ENCODE measurements around the gene SNTA1. TPM values are rescaled to one million over a fixed set of nuclear protein-coding genes. Genes with fewer than 3 reads are reported as not detected.
A peak's percentile ranks its signal among the peaks of the same experiment; 100 is the strongest.
"Not testable (repeated sequence)": the region's sequence is repeated elsewhere in the genome, so short reads cannot be mapped to it uniquely, and the experiment has no call there.

SNTA1 gene
- total and polyA plus RNA-seq, 9 of the 15 experiments (the other 6 are each of a cell fraction or from before 2014, with no cell fraction given): 1.2 to 40.8 (median 20.3) TPM

GRCh38 chr20:33431797-33432381 lies 11.7 kb downstream of the SNTA1 start:
- Histone ChIP-seq H4K20me1 (replicated peaks; ENCODE audit: control insufficient read depth, insufficient read depth, low read length) (no peaks in the 10 kb centered on the region), H2AFZ (ENCODE audit: low read depth, low read length) (no peak overlapping the region), H3K4me1 (replicated peaks in 1 of 2; ENCODE audit: control insufficient read depth in 2 of 2, insufficient read depth in 2 of 2, low read length in 2 of 2) (0 out of 5 replicates have a peak, but pooled peaks cover 0 to 3% of the 10 kb centered on the region in 2 experiments), H3K4me3 (no peak overlapping the region), H3K27ac (ENCODE audit: extremely low read depth, low read depth, low read length) (no peak overlapping the region), H3K9ac (ENCODE audit: insufficient read depth in 1 of 2, low read depth in 2 of 2, low read length in 2 of 2) (no peak overlapping the region), H3K9me3 (replicated peaks; ENCODE audit: control insufficient read depth, insufficient read depth, low read depth, low read length) (no peaks in the 10 kb centered on the region; the same call in 1 of the 2 replicates), H3K27me3 (ENCODE audit: control insufficient read depth in 2 of 2, insufficient read depth in 2 of 2, low read length in 2 of 2) (no peaks in the 10 kb centered on the region), H3K4me2 (ENCODE audit: insufficient read depth, low read length) (no peak overlapping the region), H3K36me3 (ENCODE audit: control insufficient read depth, insufficient read depth, low read length) (peaks cover 30% of the 10 kb centered on the region), H3K9me1 (ENCODE audit: control insufficient read depth, insufficient read depth, low read length) (peaks cover 3% of the 10 kb centered on the region), H3K79me2 (ENCODE audit: control insufficient read depth, insufficient read depth, low read length) (no peaks in the 10 kb centered on the region)
- no TSS peak for BruUV-seq (replicated peaks)
- no peak for TF ChIP-seq RBFOX2 (IDR thresholded peaks at IDR 0.05; ENCODE audit: low read depth, low read length)
- TF ChIP-seq NFE2 (IDR thresholded peaks at IDR 0.05; ENCODE audit: low read depth): peak; percentile 49; the same call in 1 of the 2 replicates
- no peak for DNase-seq (ENCODE audit: extremely low read depth in 1 of 4, low spot score in 3 of 4)
- ATAC-seq: no peak
- CTCF ChIA-PET (ENCODE audit: low intra/inter-chr PET ratio): no interaction called here
- POLR2A ChIA-PET: interaction anchor here (1.3 to 1.4 kb wide), 2 partner anchors 11 to 13 kb away, joined by 4 to 7 read pairs; partner anchors contain the start of gene SNTA1
- intact Hi-C loops (cut with micrococcal nuclease): no loop called here
- WGBS (ENCODE audit: insufficient coverage, low coverage, missing lambda C conversion rate): 71% methylated on average over 5 of the region's 5 CpGs
- in situ Hi-C loops (cut with MboI): no loop called here
- FAIRE-seq: no peak

- intact Hi-C loops (cut with micrococcal nuclease); H3K9me1 ChIP-seq (ENCODE audit: control insufficient read depth, insufficient read depth, low read length); H3K27me3 ChIP-seq (ENCODE audit: control insufficient read depth in 2 of 2, insufficient read depth in 2 of 2, low read length in 2 of 2); H3K4me3 ChIP-seq; H3K36me3 ChIP-seq (ENCODE audit: control insufficient read depth, insufficient read depth, low read length); FAIRE-seq; DNase-seq (ENCODE audit: extremely low read depth in 1 of 4, low spot score in 3 of 4); H4K20me1 ChIP-seq (replicated peaks; ENCODE audit: control insufficient read depth, insufficient read depth, low read length); ATAC-seq; in situ Hi-C loops (cut with MboI); H3K9me3 ChIP-seq (replicated peaks; ENCODE audit: control insufficient read depth, insufficient read depth, low read depth, low read length); BruUV-seq (replicated peaks); H3K79me2 ChIP-seq (ENCODE audit: control insufficient read depth, insufficient read depth, low read length); CTCF ChIA-PET (ENCODE audit: low intra/inter-chr PET ratio): not testable (repeated sequence)
- peak overlapping the region; percentile 63 for H2AFZ ChIP-seq (ENCODE audit: low read depth, low read length)
- 0 out of 2 replicates have a peak, but pooled peaks have one; percentile 26 for TF ChIP-seq ZBTB49 (CRISPR knock-in tag; IDR thresholded peaks at IDR 0.05; ENCODE audit: borderline replicate concordance)
- H3K9ac ChIP-seq (ENCODE audit: insufficient read depth in 1 of 2, low read depth in 2 of 2, low read length in 2 of 2): peak overlapping the region; percentile 15 to 64; a peak in 3 of 4 replicates
- 87% methylated on average over 10 of the region's 11 CpGs for WGBS (ENCODE audit: insufficient coverage, low coverage, missing lambda C conversion rate)
- H3K4me1 ChIP-seq (replicated peaks in 1 of 2; ENCODE audit: control insufficient read depth in 2 of 2, insufficient read depth in 2 of 2, low read length in 2 of 2): peaks cover 29 to 30% of the 10 kb centered on the region in 2 experiments
- H3K27ac ChIP-seq (ENCODE audit: extremely low read depth, low read depth, low read length): peak overlapping the region; percentile 87
- peak overlapping the region; percentile 59 for H3K4me2 ChIP-seq (ENCODE audit: insufficient read depth, low read length)
- POLR2A ChIA-PET: interaction anchor here (1.1 kb wide), 1 partner anchor 21 kb away, joined by 3 read pairs; no protein-coding TSS in a partner anchor
Observed at GRCh38 chr20:33423875-33424274, 19.7 kb downstream of the SNTA1 start.
